H9 (cell line): ENCODE data around the gene C17orf113. TPM values are rescaled to one million over a fixed set of nuclear protein-coding genes. Genes with fewer than 3 reads are reported as not detected.

Source experiments
- DNase-seq: peaks from one replicate; pipeline ENCODE4 v3.0.0-alpha.2; 2017
- H2AFZ ChIP-seq: one replicate; pipeline ENCODE4 v1.6.1; 2013; ENCODE audit warnings: mild to moderate bottlenecking, low read length, control low read depth, moderate library complexity
- H2AK5ac ChIP-seq: 2 replicates; pipeline ENCODE4 v1.6.1; 2013; ENCODE audit warnings: low read length, control low read depth, mixed read lengths; ENCODE audit not compliant: insufficient read length
- H2BK120ac ChIP-seq: one replicate; pipeline ENCODE4 v1.6.1; 2013; ENCODE audit warnings: low read depth, mild to moderate bottlenecking, low read length, control low read depth, inconsistent platforms; ENCODE audit not compliant: poor library complexity, severe bottlenecking
- H2BK12ac ChIP-seq: 2 replicates; pipeline ENCODE4 v1.6.1; 2013; ENCODE audit warnings: low read length, control low read depth, mixed read lengths, low read depth; ENCODE audit not compliant: insufficient read length
- H2BK15ac ChIP-seq: 2 replicates; pipeline ENCODE4 v1.6.1; 2013; ENCODE audit warnings: low read depth, low read length, control low read depth
- H2BK20ac ChIP-seq: one replicate; pipeline ENCODE4 v1.6.1; 2013; ENCODE audit warnings: low read depth, mild to moderate bottlenecking, low read length, control low read depth, inconsistent platforms; ENCODE audit not compliant: poor library complexity, severe bottlenecking
- H2BK5ac ChIP-seq: 2 replicates; pipeline ENCODE4 v1.6.1; 2013; ENCODE audit warnings: low read length, control low read depth, mixed read lengths; ENCODE audit not compliant: insufficient read length
- H3K14ac ChIP-seq: 2 replicates; pipeline ENCODE4 v1.6.1; 2013; ENCODE audit warnings: low read length, control low read depth; ENCODE audit not compliant: insufficient read depth
- H3K18ac ChIP-seq: 2 replicates; pipeline ENCODE4 v1.6.1; 2013; ENCODE audit warnings: low read depth, mild to moderate bottlenecking, mixed read lengths, low read length, control low read depth; ENCODE audit not compliant: insufficient read length
- H3K23ac ChIP-seq: 2 replicates; pipeline ENCODE4 v1.6.1; 2013; ENCODE audit warnings: low read length, control low read depth, mixed read lengths, low read depth; ENCODE audit not compliant: insufficient read length
- H3K23me2 ChIP-seq: 2 replicates; pipeline ENCODE4 v1.6.1; 2013; ENCODE audit warnings: low read depth, mild to moderate bottlenecking, mixed read lengths, low read length, control low read depth; ENCODE audit not compliant: insufficient read length, poor library complexity, severe bottlenecking
- H3K27ac ChIP-seq: 2 replicates; pipeline ENCODE4 v1.5.1; 2013; ENCODE audit warnings: low read length, control low read depth, mixed read lengths, low read depth; ENCODE audit not compliant: insufficient read length
- H3K27me3 ChIP-seq: 2 replicates; pipeline ENCODE4 v1.6.1; 2013; ENCODE audit warnings: low read length, control low read depth, inconsistent platforms; ENCODE audit not compliant: insufficient read depth
- H3K4ac ChIP-seq: 2 replicates; pipeline ENCODE4 v1.6.1; 2013; ENCODE audit warnings: low read depth, mild to moderate bottlenecking, control low read depth, inconsistent platforms, low read length, moderate library complexity
- H3K4me1 ChIP-seq: 2 replicates; pipeline ENCODE4 v1.6.1; 2013; ENCODE audit warnings: low read length, control low read depth, inconsistent platforms; ENCODE audit not compliant: insufficient read depth
- H3K4me2 ChIP-seq: 2 replicates; pipeline ENCODE4 v1.6.1; 2013; ENCODE audit warnings: low read length, control low read depth, mixed read lengths; ENCODE audit not compliant: insufficient read length, insufficient read depth
- H3K56ac ChIP-seq: 2 replicates; pipeline ENCODE4 v1.6.1; 2013; ENCODE audit warnings: low read depth, mild to moderate bottlenecking, mixed read lengths, low read length, control low read depth; ENCODE audit not compliant: insufficient read length
- H3K79me1 ChIP-seq: 2 replicates; pipeline ENCODE4 v1.6.1; 2013; ENCODE audit warnings: low read depth, mild to moderate bottlenecking, moderate library complexity, low read length, control low read depth, inconsistent platforms; ENCODE audit not compliant: insufficient read depth, poor library complexity, severe bottlenecking
- H3K79me2 ChIP-seq: 2 replicates; pipeline ENCODE4 v1.6.1; 2013; ENCODE audit warnings: low read length, control low read depth, inconsistent platforms; ENCODE audit not compliant: insufficient read depth
- H3K9ac ChIP-seq: 2 replicates; pipeline ENCODE4 v1.6.1; 2013; ENCODE audit warnings: low read length, control low read depth, mixed read lengths; ENCODE audit not compliant: insufficient read length; ENCODE audit errors: extremely low read depth
- H3K9me3 ChIP-seq: one replicate; pipeline ENCODE4 v1.6.1; 2013; ENCODE audit warnings: low read depth, low read length, inconsistent platforms; ENCODE audit not compliant: control insufficient read depth
- H3T11ph ChIP-seq: one replicate; pipeline ENCODE4 v1.6.1; 2013; ENCODE audit warnings: mild to moderate bottlenecking, low read length, control low read depth, inconsistent platforms
- H4K20me1 ChIP-seq: one replicate; pipeline ENCODE4 v1.6.1; 2013; ENCODE audit not compliant: control insufficient read depth, insufficient read length, insufficient read depth
- H4K5ac ChIP-seq: 2 replicates; pipeline ENCODE4 v1.6.1; 2013; ENCODE audit warnings: low read depth, mild to moderate bottlenecking, mixed read lengths, low read length, control low read depth; ENCODE audit not compliant: insufficient read length
- H4K8ac ChIP-seq: replicated peaks from 2 replicates; pipeline ENCODE4 v1.6.1; 2013; ENCODE audit warnings: low read length, control low read depth, mixed read lengths, low read depth; ENCODE audit not compliant: insufficient read length
- H4K91ac ChIP-seq: 2 replicates; pipeline ENCODE4 v1.6.1; 2013; ENCODE audit warnings: low read depth, mild to moderate bottlenecking, moderate library complexity, mixed read lengths, low read length, control low read depth; ENCODE audit not compliant: insufficient read length
- H3K27ac Mint-ChIP-seq, 3 experiments: 2 replicates in 2 of 3; 3 replicates in 1 of 3; pipeline ENCODE4 v1.8.0; 2020 to 2021; ENCODE audit warnings: mixed read lengths in 3 of 3, mild to moderate bottlenecking in 1 of 3, moderate library complexity in 1 of 3
- H3K27me3 Mint-ChIP-seq: 2 replicates; pipeline ENCODE4 v1.8.0; 2021; ENCODE audit warnings: low read depth, mild to moderate bottlenecking, moderate library complexity, mixed read lengths
- H3K36me3 Mint-ChIP-seq, 3 experiments: 2 replicates in 2 of 3; 3 replicates in 1 of 3; pipeline ENCODE4 v1.8.0; 2020 to 2021; ENCODE audit warnings: low read depth in 3 of 3, mixed read lengths in 3 of 3; ENCODE audit not compliant: insufficient read depth in 1 of 3
- H3K4me1 Mint-ChIP-seq, 2 experiments: 2 replicates each; pipeline ENCODE4 v1.8.0; 2020; ENCODE audit warnings: mixed read lengths in 2 of 2
- H3K4me3 Mint-ChIP-seq, 2 experiments: 2 replicates in 1 of 2; 3 replicates in 1 of 2; pipeline ENCODE4 v1.8.0; 2020 to 2021; ENCODE audit warnings: mild to moderate bottlenecking in 2 of 2, mixed read lengths in 2 of 2, moderate library complexity in 1 of 2
- H3K9me3 Mint-ChIP-seq, 2 experiments: 2 replicates in 1 of 2; 3 replicates in 1 of 2; pipeline ENCODE4 v1.8.0; 2020; ENCODE audit warnings: mild to moderate bottlenecking in 2 of 2, mixed read lengths in 2 of 2, moderate library complexity in 1 of 2
- CTCF ChIP-seq: fragments of 200-600 bp; sonication (generic); conservative IDR thresholded peaks from 3 replicates; pipeline ENCODE4 v1.8.0; 2021; ENCODE audit warnings: antibody characterized with exemption, mild to moderate bottlenecking
- WGBS: extraction: QIAGEN DNeasy Blood & Tissue Kit; methylation state at CpG from one replicate; pipeline ENCODE4 v1.1.7; 2013; ENCODE audit warnings: missing lambda C conversion rate, low lambda C conversion rate, mixed read lengths; ENCODE audit not compliant: insufficient read length; ENCODE audit errors: extremely low coverage; 5-methylcytosine and 5-hydroxymethylcytosine counted together
- total RNA-seq: library from RNA; stranded (reverse); gene quantifications from 2 replicates; pipeline ENCODE4 v1.2.1, GENCODE V29; 2021

Gene C17orf113
- total RNA-seq, 1 experiment from 2014 or later = 1.0 TPM

GRCh38 chr17:42061646-42062487 is 11.5 kb upstream of the C17orf113 start:
- peak overlapping the region in 2 of 3 experiments; percentile 29 to 72; a peak in 2 of 7 replicates for H3K27ac Mint-ChIP-seq
- H2BK15ac ChIP-seq = no peak overlapping the region

More at GRCh38 chr17:42061646-42062487, 11.5 kb upstream of the C17orf113 start:
- no peaks in the 10 kb centered on the region for H3K36me3 Mint-ChIP-seq
- TF ChIP-seq CTCF = no peak
- WGBS = no CpG with 5 or more reads among the region's 5 CpGs
- H3K4me1 Mint-ChIP-seq = peaks cover 20 to 33% of the 10 kb centered on the region in 2 experiments
- H3K4me3 Mint-ChIP-seq = no peak overlapping the region
- Histone ChIP-seq H3K18ac (no peak overlapping the region), H2BK5ac (no peak overlapping the region), H2AFZ (no peak overlapping the region), H3K56ac (no peak overlapping the region), H3K14ac (no peak overlapping the region), H4K91ac (no peak overlapping the region), H3K23me2 (no peaks in the 10 kb centered on the region), H4K5ac (no peak overlapping the region), H3K79me1 (no peaks in the 10 kb centered on the region), H3K4me2 (no peak overlapping the region), H3K23ac (no peak overlapping the region), H3K27me3 (no peaks in the 10 kb centered on the region), H4K8ac (no peak overlapping the region), H3K9ac (no peak overlapping the region), H2AK5ac (no peak overlapping the region), H2BK120ac (no peak overlapping the region), H3K79me2 (no peaks in the 10 kb centered on the region), H2BK12ac (no peak overlapping the region), H3K4me1 (no peaks in the 10 kb centered on the region), H3T11ph (no peak overlapping the region), H2BK20ac (no peak overlapping the region), H3K27ac (no peak overlapping the region), H3K4ac (no peak overlapping the region), H4K20me1 (peaks cover 3% of the 10 kb centered on the region), H3K9me3 (no peaks in the 10 kb centered on the region)
- H3K9me3 Mint-ChIP-seq = no peaks in the 10 kb centered on the region; a peak in 1 of 5 replicates
- peaks cover 5% of the 10 kb centered on the region for H3K27me3 Mint-ChIP-seq
- no peak for DNase-seq
